ENCODE data around the gene BBS9.

DNA sequence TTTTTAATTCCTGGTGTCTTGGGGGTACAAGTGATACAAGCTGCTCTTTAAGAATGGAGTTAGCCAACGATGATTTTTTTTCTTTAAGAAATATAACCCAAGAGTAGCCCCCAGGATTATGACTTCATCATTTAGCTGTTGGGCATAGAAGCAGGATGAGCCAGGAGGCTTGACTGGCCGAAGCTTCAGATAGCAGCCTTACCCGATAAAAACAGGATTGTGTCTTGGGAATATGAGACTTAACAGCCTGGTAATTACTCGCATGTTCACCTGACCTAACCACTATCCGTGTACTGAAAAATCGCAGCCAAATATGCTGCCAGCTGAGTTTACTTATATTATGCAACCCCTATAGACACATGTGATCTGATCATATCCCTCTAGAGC lies 430.0 kb downstream of the BBS9 start:
- TF ChIP-seq, protein P1, sequence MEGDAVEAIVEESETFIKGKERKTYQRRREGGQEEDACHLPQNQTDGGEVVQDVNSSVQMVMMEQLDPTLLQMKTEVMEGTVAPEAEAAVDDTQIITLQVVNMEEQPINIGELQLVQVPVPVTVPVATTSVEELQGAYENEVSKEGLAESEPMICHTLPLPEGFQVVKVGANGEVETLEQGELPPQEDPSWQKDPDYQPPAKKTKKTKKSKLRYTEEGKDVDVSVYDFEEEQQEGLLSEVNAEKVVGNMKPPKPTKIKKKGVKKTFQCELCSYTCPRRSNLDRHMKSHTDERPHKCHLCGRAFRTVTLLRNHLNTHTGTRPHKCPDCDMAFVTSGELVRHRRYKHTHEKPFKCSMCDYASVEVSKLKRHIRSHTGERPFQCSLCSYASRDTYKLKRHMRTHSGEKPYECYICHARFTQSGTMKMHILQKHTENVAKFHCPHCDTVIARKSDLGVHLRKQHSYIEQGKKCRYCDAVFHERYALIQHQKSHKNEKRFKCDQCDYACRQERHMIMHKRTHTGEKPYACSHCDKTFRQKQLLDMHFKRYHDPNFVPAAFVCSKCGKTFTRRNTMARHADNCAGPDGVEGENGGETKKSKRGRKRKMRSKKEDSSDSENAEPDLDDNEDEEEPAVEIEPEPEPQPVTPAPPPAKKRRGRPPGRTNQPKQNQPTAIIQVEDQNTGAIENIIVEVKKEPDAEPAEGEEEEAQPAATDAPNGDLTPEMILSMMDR (IDR thresholded peaks at IDR 0.05) = no peak
- no peak for TF ChIP-seq EZH2 (IDR thresholded peaks at IDR 0.05; ENCODE audit: borderline replicate concordance, insufficient read depth, low read depth, low read length, poor library complexity, severe bottlenecking)

Data from B cell (primary cell).